SHP77 treated with DMSO at 0.1 percent for 48 hours (cell line): ENCODE data around the gene MEPE.

Experiments used
- DNase-seq: peaks from one replicate; lab custom pipeline; 2025; lab: John Stamatoyannopoulos, UW

The MEPE gene, protein sequence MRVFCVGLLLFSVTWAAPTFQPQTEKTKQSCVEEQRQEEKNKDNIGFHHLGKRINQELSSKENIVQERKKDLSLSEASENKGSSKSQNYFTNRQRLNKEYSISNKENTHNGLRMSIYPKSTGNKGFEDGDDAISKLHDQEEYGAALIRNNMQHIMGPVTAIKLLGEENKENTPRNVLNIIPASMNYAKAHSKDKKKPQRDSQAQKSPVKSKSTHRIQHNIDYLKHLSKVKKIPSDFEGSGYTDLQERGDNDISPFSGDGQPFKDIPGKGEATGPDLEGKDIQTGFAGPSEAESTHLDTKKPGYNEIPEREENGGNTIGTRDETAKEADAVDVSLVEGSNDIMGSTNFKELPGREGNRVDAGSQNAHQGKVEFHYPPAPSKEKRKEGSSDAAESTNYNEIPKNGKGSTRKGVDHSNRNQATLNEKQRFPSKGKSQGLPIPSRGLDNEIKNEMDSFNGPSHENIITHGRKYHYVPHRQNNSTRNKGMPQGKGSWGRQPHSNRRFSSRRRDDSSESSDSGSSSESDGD

DNA sequence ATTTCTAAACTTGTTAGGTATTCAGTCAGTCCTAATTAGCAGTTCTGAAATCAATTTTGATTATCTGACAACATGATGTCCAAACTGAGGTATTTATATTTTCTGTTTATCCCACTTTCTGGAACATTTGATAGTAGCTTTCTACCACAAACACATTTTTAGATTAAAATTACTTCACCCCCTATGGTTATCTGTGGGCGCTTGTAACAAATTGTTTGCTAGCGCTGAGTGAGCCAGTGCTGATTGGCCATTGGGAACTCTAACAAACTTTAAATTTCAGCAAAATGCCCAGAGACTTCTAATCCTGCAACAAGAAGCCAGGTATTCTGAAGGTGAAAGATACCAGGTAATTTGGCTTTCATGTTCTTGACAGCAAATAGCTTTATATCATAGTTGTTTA lies at the start of gene MEPE:
Gene MEPE (plus strand): TSS at position 301 of the 400 bp plus-strand sequence. CDS start 1,746 bp downstream, outside the sequence.
- DNase-seq, result no peak

DNA sequence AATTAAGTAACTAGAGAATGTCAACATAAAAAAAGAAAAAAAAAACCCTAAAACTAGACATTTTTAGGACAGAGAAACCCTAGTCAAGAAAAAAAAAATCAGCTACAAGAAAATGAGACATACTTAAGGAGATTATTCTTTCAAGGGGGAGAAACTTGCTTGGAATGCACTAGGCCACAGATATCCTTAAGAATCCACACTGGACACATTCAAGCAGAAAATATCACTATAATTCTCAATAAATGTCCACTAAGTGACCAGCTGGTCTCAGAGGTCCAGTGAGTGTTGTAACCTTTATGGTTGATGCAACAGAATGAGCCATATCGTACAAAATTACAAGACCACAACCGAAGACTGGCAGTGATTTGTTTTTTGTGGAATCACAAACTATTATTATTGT lies 49.0 kb upstream of the MEPE start:
- no peak for DNase-seq

DNA sequence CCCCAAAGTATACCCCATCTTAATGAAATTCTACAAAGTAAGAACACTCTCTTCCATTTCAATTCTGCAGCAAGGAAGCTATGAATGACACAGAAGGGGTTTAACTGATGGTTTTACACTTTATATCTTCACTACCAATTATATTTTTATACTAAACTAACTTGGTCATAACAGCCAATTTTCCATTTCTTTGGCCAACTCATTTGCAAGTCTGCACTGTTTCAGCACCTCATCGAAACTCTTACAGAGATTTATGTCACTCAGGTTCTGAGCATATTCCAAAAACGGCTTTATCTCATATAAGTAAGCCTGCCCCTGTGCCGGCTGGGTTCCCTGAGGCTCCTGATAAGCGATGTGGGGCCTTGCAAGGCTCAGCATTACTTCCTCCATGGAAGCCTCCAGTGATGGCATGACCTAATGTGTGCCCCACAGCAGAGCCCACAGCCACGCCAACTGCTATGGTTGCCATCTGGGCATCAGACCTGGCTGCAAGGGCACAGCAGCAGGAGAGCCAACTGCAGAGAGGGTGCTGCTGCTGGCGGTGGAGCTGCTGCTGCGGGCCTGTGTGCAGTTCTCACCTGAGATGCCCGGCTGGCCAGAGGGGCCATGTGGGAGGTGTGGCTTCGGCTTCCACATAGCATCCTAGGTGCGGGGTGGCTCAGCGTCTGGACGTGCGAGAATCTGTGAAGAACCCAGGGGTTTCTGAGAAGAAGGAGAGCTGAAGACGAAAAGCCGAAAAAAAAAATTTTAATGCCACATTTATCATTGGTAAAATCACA lies 46.8 kb upstream of the MEPE start:
- DNase-seq, result no peak

DNA sequence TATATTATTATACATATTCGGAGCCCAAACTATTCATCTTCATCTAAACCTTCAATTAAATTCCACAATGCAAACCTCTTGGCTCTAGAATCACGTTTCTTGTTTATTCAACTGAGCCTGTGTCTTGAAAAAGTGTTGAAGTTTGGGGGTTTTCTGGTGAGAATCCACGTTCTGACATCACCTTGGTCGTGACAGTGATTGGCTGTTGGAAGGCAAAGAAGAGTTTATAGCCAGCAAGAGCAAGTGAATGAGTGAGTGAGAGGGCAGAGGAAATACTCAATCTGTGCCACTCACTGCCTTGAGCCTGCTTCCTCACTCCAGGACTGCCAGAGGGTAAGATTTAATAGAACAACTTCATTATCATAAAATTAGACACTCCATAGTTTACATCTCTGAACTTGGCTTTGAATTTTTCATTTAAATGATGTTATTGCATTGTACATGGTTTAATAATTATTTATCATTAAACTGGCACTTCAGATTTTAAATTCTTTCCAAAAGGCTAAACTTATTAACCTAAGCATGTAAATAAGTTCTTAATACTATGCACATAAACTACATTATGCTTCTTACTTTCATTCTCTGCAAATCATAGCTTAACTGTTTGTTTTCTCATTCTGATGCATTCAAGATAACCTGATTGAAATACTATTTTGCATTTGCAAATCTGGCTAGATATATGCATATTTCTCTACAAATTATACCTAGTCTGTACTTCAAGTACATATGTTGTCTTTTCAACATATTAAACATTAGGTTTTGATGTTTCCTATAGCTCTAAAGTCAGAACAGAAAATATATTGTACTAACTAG lies 33.3 kb upstream of the MEPE start, which contains the start of gene IBSP:
Gene IBSP (plus strand): TSS at position 254 of the 813 bp plus-strand sequence. CDS start 2,808 bp downstream, outside the sequence.
- no peak for DNase-seq

DNA sequence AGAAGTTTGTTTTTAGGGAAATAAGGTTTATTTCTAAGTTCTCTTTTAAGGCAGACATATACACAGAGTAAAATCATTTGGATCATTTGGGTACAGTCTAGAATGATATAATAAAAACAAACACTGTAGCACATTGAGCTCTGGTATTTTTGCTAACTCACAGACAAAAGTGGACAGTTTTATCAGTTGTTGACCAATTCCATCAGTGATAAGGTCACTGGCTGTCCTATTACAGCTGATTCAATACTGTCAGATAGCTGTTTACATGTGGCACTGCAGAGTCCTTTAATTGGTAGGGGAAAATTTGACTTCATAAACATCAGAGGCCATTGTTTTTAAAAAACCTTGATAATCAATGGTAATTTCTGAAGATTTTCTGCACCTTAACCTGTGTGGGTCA lies 29.9 kb upstream of the MEPE start:
- DNase-seq, result no peak

DNA sequence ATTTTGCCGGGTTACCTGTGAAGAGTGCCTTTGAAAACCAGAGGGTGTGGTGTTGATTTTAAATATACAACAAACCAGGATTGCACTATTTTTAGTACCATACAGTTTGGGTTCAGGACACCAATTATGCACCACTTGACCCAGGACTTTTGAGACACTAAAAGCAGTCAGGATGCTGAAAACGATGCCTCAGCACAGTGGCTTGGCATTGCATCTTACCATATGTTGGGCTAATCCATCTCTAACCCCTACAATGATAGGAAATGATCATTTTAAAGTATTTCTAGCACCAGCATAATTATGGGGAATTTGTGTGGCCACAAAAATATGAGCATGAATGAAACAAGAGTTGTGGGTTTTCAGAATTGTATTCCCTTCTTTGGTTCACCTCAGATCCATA lies 29.3 kb upstream of the MEPE start:
- no peak for DNase-seq

DNA sequence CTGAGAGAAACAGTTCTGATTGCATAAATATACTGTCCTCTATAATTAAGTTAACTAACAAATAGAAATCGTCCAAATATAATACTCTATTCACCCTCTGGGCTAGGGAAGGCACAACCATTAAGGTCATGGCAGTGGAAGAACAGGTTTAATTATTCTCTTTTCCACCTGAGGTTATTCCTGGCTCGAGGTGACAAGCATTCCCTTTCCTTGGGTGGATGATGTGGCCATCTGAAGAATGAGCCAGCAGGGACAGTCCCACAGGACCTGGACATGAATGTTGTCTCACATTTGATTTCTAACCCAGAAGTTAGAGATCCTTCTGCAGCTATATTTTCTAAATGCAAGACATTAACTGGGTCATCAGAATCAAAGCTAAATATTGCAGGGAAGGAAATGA lies 27.9 kb upstream of the MEPE start:
- no peak for DNase-seq

DNA sequence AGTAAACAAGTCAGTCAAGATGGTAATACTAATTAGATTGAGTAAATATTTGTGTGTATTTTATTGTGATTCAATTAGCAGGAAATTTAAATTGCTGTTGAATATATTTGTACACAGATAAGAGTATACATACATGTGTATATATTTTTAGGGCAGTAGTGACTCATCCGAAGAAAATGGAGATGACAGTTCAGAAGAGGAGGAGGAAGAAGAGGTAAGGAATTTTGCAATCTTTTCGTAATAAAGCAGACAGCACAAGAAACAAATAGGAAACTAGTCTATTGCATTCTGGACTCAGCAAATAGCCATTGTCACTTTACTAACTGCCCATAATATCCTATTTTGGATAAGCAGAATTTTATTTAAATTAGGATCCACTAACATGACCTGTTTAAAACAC lies 26.8 kb upstream of the MEPE start:
- DNase-seq, result no peak

DNA sequence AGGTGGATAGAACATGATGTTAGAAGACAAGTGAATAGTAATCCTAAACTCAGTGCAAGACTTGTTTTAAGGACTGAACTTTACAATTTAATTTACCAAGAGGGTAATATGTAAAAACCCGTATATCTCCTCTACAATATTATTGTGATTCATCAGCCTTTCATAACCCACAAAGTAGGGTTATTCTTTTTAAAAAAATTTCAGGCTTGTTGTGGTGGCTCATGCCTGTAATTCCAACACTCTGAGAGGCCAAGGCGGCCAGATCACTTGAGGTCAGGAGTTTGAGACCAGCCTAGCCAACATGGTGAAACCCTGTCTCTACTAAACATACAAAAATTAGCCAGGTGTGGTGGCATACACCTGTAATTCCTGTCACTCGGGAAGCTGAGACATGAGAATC lies 26.2 kb upstream of the MEPE start:
- no peak for DNase-seq

DNA sequence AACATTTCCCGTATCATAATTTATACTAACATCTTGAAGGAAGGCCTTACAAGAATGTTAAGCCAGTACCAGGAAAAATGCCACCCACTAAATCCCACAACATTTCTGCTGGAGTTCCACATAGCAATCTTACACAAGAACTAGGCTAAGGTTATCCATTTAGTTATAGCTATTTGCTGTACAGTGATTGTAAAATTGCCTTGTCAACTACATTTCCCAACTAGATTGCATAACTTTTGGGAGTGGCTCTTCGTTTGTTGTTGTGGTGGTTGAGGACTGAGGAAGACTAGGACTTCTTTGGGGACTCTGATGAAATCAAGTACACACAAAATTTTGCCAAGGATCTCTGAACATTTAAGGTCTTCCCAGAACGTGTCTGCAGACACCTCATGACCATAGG lies 25.4 kb upstream of the MEPE start:
- DNase-seq, result no peak

DNA sequence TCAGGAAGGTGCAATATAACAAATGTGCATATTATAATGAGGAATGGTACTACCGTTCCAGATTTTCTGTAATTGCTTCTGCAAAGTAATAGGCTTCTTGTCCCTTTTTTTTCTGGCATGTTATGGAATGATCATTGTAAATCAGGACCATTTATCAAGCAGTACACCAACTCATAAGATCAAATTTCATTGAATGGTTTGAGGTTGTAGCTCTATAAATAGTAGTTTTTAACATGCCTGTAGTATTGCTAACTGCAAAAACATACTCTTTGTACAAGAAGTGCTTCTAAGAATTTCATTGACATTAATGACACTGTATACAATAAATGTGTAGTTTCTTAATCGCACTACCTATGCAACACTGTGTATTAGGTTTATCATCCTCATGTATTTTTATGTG lies 20.8 kb upstream of the MEPE start:
- no peak for DNase-seq

DNA sequence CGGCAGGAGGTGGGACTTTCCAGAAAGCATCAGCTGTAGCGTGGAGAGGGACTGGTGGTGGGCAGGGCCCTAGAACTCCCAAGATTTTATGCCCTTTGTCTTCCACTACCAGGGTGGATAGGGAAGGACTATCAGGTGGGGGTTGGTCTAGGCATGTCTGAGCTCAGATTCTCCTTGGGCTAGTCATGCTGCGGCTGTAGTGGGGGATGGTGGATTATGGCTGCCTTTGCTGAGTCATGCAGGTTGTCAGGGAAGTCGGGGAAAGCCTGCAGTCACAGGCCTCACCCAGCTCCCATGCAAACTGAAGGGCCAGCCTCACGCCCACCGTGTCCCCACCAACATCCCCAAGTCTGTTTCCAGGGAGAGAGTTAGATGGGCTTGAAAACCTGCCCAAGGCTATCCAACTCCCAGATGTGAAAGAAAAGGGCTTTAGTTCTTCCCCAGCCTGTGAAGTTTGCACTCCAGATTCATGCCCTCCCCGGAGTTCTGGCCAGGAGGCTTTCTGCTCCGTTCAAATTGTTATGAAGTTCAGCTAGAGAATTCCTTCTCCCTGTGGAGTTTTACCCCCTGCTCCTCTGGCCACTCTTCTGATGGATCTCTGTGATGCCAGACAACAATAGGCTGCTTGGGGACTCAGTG lies 13.4 kb upstream of the MEPE start:
- no peak for DNase-seq

DNA sequence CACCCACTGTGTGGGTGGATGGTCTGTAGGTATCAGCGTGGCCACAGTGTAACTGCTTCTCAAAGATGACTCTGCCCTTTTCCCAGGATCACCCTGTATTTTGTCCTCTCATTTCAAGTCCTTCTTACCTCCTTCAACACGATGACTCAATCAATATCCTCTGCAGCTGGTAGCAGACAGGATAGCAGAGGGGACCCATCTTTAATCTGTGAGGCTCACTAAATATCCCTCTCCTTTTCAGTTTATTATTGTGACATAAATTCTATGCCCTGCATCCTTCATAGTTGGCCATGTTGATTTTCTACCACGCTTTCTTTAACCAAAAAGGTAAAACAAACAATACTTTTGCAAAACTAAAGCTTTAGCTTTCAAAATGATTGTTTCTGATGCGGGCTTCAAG lies 9.6 kb upstream of the MEPE start:
- DNase-seq, result no peak

DNA sequence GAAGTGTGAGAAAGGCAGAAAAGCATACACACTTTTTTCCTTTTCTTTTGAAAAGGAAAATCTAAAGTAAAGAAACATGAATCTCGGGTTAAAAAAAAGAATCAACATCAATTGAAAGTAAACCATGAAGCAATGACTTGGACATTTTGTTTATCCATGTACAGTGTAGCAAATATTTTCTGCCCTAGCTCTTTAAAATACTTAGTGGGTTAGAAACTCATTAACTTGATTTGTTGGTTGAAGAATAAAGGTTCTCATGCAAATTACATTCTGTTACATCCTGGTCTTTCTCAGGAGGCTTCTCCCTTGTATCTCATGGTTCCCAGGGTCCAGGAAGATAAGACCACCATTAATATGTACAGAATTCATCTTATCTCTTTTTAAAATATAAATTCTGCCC lies 9.0 kb upstream of the MEPE start:
- no peak for DNase-seq

DNA sequence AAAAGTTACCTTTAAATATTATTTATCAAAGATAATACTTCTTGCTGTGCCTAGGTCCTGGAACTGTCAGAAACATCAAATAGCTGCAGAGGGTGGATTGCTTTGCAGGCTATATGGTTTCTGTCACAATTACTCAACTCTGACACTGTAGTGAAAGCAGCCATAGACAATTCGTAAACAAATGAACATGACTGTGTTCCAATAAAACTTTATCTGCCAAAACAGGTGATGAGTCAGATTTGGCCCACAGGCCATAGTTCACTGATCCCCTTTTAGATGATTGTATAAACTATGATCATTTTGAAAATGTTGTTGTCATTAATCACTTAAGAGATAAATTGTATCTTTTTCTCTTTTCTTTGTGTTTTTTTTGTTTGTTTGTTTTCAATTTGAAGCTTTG lies 8.4 kb upstream of the MEPE start:
- DNase-seq, result no peak

DNA sequence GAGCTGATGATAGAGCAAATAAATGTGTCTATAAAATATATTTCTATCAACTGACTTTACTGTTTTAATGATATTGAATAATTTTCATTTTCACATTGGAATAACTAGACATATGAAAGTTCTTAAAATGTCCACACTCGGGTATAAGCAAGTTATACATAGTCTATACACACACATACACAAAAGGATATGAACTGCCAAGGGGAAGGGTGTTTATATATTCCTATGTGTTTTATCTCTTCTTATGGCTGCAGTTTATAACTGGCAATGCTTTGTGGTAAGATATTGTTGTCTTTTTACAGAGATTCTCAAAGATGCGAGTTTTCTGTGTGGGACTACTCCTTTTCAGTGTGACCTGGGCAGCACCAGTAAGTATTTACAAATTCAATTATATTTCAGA lies 1.6 kb downstream of the MEPE start:
- DNase-seq, result no peak

DNA sequence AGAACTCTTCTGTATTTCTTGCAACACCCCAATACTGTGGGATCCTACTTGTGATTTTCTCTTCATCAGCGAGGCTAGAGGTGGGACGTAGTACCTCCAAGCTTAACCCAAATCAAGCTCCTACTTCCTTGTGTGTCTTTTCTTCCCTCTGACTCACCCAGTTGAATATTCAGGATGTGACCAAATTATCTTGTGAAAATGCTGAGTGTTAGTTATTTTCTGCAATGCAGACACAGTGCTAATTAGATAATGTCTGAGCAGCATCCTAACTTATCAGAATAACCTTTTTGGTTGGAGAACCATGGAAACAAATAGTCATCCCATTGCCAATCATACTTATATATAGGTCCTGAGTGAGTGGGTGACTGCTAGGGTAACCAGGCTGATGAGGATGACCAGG lies 2.4 kb downstream of the MEPE start:
- DNase-seq, result no peak

DNA sequence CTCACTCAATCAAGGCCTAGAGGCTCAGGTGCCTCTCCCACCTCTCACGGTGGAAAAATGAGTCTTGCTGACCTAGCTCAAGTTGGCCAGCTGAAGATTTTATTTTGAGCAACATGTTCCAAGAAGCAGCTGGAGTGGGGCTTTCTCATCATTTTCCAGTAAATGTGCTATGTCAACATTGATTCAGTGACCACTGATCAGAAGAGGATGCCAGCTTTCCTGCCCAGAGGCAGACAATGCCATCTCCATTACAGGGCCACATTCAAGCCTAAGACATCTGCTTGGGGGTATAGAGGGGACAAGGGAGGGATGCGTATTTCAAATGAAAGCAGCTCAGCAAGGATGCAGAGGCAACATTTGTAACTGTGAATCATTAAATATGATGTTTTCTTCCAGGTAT lies 3.0 kb downstream of the MEPE start:
- DNase-seq, result peak; percentile 40

DNA sequence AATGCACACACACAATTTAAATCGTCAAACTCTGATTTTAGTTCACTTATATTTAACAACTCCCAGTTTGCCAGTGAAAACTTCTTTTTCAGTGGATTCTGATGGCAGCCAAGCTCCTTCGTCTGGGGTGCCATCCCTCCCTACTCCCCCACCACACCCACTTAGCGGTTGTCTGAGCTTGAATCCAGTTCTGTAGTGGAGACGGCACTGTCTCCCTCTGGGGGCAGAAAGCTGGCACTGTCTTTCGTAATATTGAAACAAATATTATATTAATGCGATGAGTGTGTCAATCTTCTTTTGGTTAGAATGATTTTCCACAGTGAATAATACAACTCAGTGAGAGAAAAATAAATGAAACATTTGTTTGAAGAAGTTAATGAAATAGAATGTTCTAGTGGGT lies 5.4 kb downstream of the MEPE start:
- no peak for DNase-seq

DNA sequence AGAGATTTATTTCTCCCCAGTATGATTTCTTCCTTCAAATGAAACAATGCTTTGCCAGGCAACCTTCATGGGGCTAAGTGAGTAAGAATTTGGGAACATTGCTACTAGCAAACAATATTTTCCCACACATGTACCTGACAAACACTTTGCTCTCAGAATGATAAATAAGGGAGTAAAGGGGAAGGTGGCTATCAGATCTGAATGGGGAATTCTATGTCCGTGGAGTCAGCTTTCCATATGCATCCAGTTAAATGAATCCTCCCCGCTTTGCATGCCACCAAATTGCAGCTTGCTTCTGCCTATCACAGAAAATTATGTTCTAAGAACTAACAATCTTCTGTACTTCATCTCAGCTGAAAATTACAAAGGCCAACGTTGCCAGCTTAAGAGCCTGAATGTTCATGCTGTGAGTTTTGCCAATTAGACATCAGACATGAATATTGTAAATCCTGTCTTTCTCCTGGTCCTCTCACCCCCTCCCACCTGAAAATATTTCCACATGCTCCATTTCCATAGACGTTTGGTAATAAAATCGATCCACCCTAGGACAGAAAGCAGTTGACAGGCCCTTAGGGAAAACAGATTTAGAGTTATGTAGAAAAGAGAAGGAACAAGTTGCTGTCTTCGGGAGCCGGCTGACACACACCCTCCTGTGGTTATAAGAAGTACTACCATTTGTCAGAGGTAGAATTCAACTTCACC lies 6.3 kb downstream of the MEPE start:
- DNase-seq, result no peak

DNA sequence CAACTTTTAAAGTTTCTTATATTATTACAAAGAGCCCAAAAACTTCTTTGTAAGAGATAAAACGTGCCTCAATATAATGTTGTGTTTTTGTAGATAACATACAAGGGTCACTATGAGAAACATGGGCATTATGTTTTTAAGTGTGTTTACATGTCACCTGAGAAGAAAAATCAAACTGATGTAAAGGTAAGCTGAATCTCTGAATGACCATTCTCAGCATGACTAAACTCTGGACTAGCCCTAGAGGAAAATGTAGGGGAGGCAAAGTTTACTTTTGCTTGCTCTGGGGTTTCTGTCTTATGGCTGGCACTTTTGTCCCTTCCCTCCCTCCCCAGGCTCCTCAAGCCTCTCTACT lies 6.8 kb downstream of the MEPE start:
- no peak for DNase-seq
